ENCODE data around the gene KCNH8.

Gene KCNH8

DNA sequence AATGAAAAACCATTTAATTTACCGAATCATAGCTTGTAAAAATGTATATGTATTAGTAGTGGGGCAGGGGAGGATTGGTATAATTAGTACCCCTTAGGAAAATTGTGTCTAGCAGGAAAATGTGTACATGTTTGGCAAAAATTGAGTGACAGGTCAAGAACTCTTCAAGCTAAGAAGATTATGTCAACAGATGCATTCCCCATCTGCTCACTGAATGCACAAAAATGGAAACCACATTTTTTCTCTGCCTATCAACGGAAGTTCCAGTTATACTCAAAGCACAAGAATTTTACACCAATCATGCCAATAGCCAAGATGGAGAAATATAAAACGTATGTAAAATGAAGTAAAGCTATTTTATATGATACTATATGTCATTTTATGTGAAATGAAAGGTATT, 377.8 kb downstream of the KCNH8 start:
- H3K4me3 ChIP-seq (ENCODE audit: low read depth, low read length): no peak overlapping the region
- DNase-seq (ENCODE audit: low read depth): no peak
- TF ChIP-seq, protein P1, sequence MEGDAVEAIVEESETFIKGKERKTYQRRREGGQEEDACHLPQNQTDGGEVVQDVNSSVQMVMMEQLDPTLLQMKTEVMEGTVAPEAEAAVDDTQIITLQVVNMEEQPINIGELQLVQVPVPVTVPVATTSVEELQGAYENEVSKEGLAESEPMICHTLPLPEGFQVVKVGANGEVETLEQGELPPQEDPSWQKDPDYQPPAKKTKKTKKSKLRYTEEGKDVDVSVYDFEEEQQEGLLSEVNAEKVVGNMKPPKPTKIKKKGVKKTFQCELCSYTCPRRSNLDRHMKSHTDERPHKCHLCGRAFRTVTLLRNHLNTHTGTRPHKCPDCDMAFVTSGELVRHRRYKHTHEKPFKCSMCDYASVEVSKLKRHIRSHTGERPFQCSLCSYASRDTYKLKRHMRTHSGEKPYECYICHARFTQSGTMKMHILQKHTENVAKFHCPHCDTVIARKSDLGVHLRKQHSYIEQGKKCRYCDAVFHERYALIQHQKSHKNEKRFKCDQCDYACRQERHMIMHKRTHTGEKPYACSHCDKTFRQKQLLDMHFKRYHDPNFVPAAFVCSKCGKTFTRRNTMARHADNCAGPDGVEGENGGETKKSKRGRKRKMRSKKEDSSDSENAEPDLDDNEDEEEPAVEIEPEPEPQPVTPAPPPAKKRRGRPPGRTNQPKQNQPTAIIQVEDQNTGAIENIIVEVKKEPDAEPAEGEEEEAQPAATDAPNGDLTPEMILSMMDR (IDR thresholded peaks at IDR 0.05; ENCODE audit: control insufficient read depth, extremely low read depth, insufficient read depth): no peak

DNA sequence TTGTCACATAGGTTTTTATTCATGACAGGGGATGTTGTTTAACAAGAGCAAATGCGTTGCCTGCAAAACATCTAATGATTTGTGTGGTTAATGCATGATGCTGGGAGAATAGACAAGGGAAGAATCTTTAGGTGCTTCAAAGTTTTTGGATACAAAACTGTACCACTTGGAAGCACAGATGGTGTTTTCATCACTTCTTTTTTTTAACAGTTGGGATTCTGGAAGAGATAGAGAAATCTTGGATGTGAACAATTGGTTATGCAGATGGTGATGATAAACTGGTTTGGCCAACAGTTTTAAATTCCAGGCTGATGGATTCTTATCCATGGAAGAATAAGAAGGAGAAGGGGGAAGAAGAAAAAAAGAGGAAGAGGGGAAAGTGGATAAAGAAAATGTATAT, 379.4 kb downstream of the KCNH8 start:
- H3K4me3 ChIP-seq (ENCODE audit: low read depth, low read length): no peak overlapping the region
- TF ChIP-seq, protein P1 (IDR thresholded peaks at IDR 0.05; ENCODE audit: control insufficient read depth, extremely low read depth, insufficient read depth): no peak
- no peak for DNase-seq (ENCODE audit: low read depth)

- TF ChIP-seq, protein P1 (IDR thresholded peaks at IDR 0.05; ENCODE audit: control insufficient read depth, extremely low read depth, insufficient read depth): no peak
- DNase-seq (ENCODE audit: low read depth): no peak
These were observed 383.1 kb downstream of the KCNH8 start for GRCh38 chr3:19531426-19531825.

DNA sequence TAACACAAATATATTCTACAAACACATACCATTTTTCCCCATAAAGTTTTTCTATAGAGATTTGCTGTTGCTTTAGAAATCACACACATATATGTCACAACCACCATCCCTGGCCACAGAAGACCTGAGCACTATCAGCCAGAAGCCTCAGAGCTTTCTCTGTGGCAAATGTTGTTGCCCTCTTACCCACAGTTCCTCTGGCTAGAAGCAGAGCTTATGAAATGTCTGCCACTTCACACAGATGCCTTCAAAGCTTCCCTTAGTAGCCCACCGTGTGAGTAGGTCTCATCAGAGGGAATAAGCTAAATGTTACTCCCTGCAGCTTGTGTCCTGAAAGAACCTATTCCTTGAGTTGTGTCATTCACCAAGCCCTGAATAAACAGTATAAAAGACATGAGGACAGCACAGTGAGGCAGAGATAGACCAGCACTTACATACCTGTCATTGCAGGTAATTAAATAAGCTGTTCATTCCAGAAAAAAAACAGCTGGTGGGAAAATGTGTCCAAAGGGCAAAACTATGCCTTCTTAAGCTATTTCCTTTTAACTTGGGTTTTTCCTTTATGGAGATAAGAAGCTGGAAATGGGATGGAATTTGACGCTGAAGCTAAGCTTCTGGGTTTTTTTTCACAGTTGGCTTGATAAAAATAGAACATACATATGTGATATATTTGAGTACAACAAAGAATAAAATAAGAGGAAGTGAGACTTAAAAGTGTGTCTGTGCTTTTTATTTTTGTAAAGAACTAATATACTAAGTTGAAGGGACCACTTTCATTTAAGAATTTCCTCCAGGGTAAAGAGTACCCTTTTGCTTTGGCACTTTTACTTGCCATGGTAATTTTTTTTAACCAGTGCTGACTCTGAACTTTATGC, 391.4 kb downstream of the KCNH8 start:
- no peak for DNase-seq (ENCODE audit: low read depth)

More at GRCh38 chr3:19531426-19531825, 383.1 kb downstream of the KCNH8 start:
- H3K4me3 ChIP-seq (ENCODE audit: low read depth, low read length): no peak overlapping the region

GRCh38 chr3:19540464-19540863, 392.2 kb downstream of the KCNH8 start:
- no peak for DNase-seq (ENCODE audit: low read depth)
- TF ChIP-seq, protein P1 (IDR thresholded peaks at IDR 0.05; ENCODE audit: control insufficient read depth, extremely low read depth, insufficient read depth): no peak
- no peak overlapping the region for H3K4me3 ChIP-seq (ENCODE audit: low read depth, low read length)

More for the DNA sequence above, 391.4 kb downstream of the KCNH8 start:
- TF ChIP-seq, protein P1 (IDR thresholded peaks at IDR 0.05; ENCODE audit: control insufficient read depth, extremely low read depth, insufficient read depth): no peak
- H3K4me3 ChIP-seq (ENCODE audit: low read depth, low read length): no peak overlapping the region

- DNase-seq (ENCODE audit: low read depth): no peak
- TF ChIP-seq, protein P1 (IDR thresholded peaks at IDR 0.05; ENCODE audit: control insufficient read depth, extremely low read depth, insufficient read depth): no peak
- no peak overlapping the region for H3K4me3 ChIP-seq (ENCODE audit: low read depth, low read length)
These were observed 393.0 kb downstream of the KCNH8 start for GRCh38 chr3:19541284-19541683.

Data from LNCaP clone FGC (cell line).